Aorta (tissue), 4 donors: Measurements from ENCODE around the gene MRPL49. TPM values are rescaled to one million over a fixed set of nuclear protein-coding genes. Genes with fewer than 3 reads are reported as not detected.

Experiments used
- microRNA-seq, 2 donors: library from miRNA; unstranded; fragments of <30 nt; microRNA quantifications; one replicate each; pipeline ENCODE4 v1.2.0, GENCODE V29; 2020
- polyA plus RNA-seq, 2 donors: library from polyadenylated mRNA; stranded (reverse); fragments of 200-250 nt; gene quantifications; one replicate each; pipeline ENCODE4 v1.2.3, GENCODE V29; 2013
- total RNA-seq, 2 donors: library from RNA; stranded (reverse); fragmentation: NEBNext Ultra II Directional; extraction: Animal tissue kit (Norgen Biotek cat#: 25700); gene quantifications; one replicate each; pipeline ENCODE4 v1.2.1, GENCODE V29; 2021
- donor health status: healthy with polysubstance abuse.
- donor health status: Bipolar disorder and iron deficiency.
- donor health status: DM: no; HTN: no; CAD: no.
- donor health status: DM: yes; HTN: yes; CAD: no.

Gene MRPL49
- total and polyA plus RNA-seq, 4 donors = 35.0 to 52.2 (median 40.7) TPM

Small RNAs within 50 kb of the gene (microRNA-seq; reads per million reads assigned to microRNA genes)
- 0 reads per million in 2 donors for gene MIR6751

Other genes with a start within 250 kb of the MRPL49 start
- 100 to 1,000 TPM in 1 of 2 donors, 10 to 100 TPM in 1; 61.8 to 122 TPM for gene EHD1, start 243.7 kb upstream of the MRPL49 start, total RNA-seq
- gene EHD1, start 243.7 kb upstream of the MRPL49 start, polyA plus RNA-seq = 10 to 100 TPM; 14.4 to 28.8 TPM
- gene ATG2A, start 205.1 kb upstream of the MRPL49 start, total RNA-seq = 10 to 100 TPM; 19.6 to 20.6 TPM
- 10 to 100 TPM in 1 of 2 donors, 1 to 10 TPM in 1; 7.0 to 34.9 TPM for gene ATG2A, start 205.1 kb upstream of the MRPL49 start, polyA plus RNA-seq
- gene PPP2R5B, start 197.6 kb upstream of the MRPL49 start, total RNA-seq = 10 to 100 TPM; 32.7 to 36.8 TPM
- 10 to 100 TPM in 1 of 2 donors, 1 to 10 TPM in 1; 9.5 to 28.6 TPM for gene PPP2R5B, start 197.6 kb upstream of the MRPL49 start, polyA plus RNA-seq
- gene GPHA2, start 186.4 kb upstream of the MRPL49 start, total RNA-seq = not detected
- under 1 TPM in 1 of 2 donors, not detected in 1; 0.43 TPM for gene GPHA2, start 186.4 kb upstream of the MRPL49 start, polyA plus RNA-seq
- not detected for gene MAJIN, start 150.2 kb upstream of the MRPL49 start, total RNA-seq
- not detected for gene MAJIN, start 150.2 kb upstream of the MRPL49 start, polyA plus RNA-seq
- 1 to 10 TPM; 2.5 to 3.6 TPM for gene BATF2, start 125.3 kb upstream of the MRPL49 start, total RNA-seq
- gene BATF2, start 125.3 kb upstream of the MRPL49 start, polyA plus RNA-seq = 1 to 10 TPM; 1.4 to 1.9 TPM
- gene ARL2, start 108.2 kb upstream of the MRPL49 start, total RNA-seq = 10 to 100 TPM; 96.3 to 98.5 TPM
- 100 to 1,000 TPM; 151 to 175 TPM for gene ARL2, start 108.2 kb upstream of the MRPL49 start, polyA plus RNA-seq
- gene SNX15, start 94.9 kb upstream of the MRPL49 start, total RNA-seq = 10 to 100 TPM; 19.9 to 26.1 TPM
- 10 to 100 TPM; 21.7 to 26.2 TPM for gene SNX15, start 94.9 kb upstream of the MRPL49 start, polyA plus RNA-seq
- 1 to 10 TPM; 3.6 to 4.9 TPM for gene SAC3D1, start 81.1 kb upstream of the MRPL49 start, total RNA-seq
- 1 to 10 TPM; 5.4 to 7.5 TPM for gene SAC3D1, start 81.1 kb upstream of the MRPL49 start, polyA plus RNA-seq
- 10 to 100 TPM; 14.1 to 29.4 TPM for gene NAALADL1, start 63.8 kb upstream of the MRPL49 start, total RNA-seq
- 10 to 100 TPM; 25.8 to 45.9 TPM for gene NAALADL1, start 63.8 kb upstream of the MRPL49 start, polyA plus RNA-seq
- 1 to 10 TPM in 1 of 2 donors, under 1 TPM in 1; 0.81 to 1.0 TPM for gene CDCA5, start 38.3 kb upstream of the MRPL49 start, total RNA-seq
- 1 to 10 TPM in 1 of 2 donors, under 1 TPM in 1; 1.00 to 2.5 TPM for gene CDCA5, start 38.3 kb upstream of the MRPL49 start, polyA plus RNA-seq
- gene ZFPL1, start 38.1 kb upstream of the MRPL49 start, total RNA-seq = 10 to 100 TPM; 31.5 to 35.0 TPM
- 10 to 100 TPM; 24.9 to 69.9 TPM for gene ZFPL1, start 38.1 kb upstream of the MRPL49 start, polyA plus RNA-seq
- 100 to 1,000 TPM; 101 to 121 TPM for gene VPS51, start 26.1 kb upstream of the MRPL49 start, total RNA-seq
- 100 to 1,000 TPM in 1 of 2 donors, 10 to 100 TPM in 1; 73.0 to 191 TPM for gene VPS51, start 26.1 kb upstream of the MRPL49 start, polyA plus RNA-seq
- gene TM7SF2, start 10.4 kb upstream of the MRPL49 start, total RNA-seq = 1 to 10 TPM; 5.2 to 7.2 TPM
- gene TM7SF2, start 10.4 kb upstream of the MRPL49 start, polyA plus RNA-seq = 10 to 100 TPM in 1 of 2 donors, 1 to 10 TPM in 1; 4.0 to 11.8 TPM
- 1 to 10 TPM; 4.1 to 7.5 TPM for gene ZNHIT2, start 4.6 kb upstream of the MRPL49 start, total RNA-seq
- 10 to 100 TPM in 1 of 2 donors, 1 to 10 TPM in 1; 3.4 to 12.9 TPM for gene ZNHIT2, start 4.6 kb upstream of the MRPL49 start, polyA plus RNA-seq
- gene FAU, start 187 bp upstream of the MRPL49 start, total RNA-seq = 100 to 1,000 TPM; 674 to 804 TPM
- gene FAU, start 187 bp upstream of the MRPL49 start, polyA plus RNA-seq = 1,000 to 10,000 TPM; 1,037 to 1,172 TPM
- 10 to 100 TPM; 50.2 to 64.0 TPM for gene SYVN1, start 12.2 kb downstream of the MRPL49 start, total RNA-seq
- 10 to 100 TPM in 1 of 2 donors, 1 to 10 TPM in 1; 5.5 to 26.2 TPM for gene SYVN1, start 12.2 kb downstream of the MRPL49 start, polyA plus RNA-seq
- gene SPDYC, start 47.9 kb downstream of the MRPL49 start, total RNA-seq = not detected
- gene SPDYC, start 47.9 kb downstream of the MRPL49 start, polyA plus RNA-seq = not detected
- 100 to 1,000 TPM; 109 to 137 TPM for gene CAPN1, start 59.6 kb downstream of the MRPL49 start, total RNA-seq
- 10 to 100 TPM; 75.5 to 96.3 TPM for gene CAPN1, start 59.6 kb downstream of the MRPL49 start, polyA plus RNA-seq
- gene POLA2, start 139.6 kb downstream of the MRPL49 start, total RNA-seq = 1 to 10 TPM; 3.4 to 9.2 TPM
- gene POLA2, start 139.6 kb downstream of the MRPL49 start, polyA plus RNA-seq = 1 to 10 TPM; 3.0 to 4.1 TPM
- gene CDC42EP2, start 192.5 kb downstream of the MRPL49 start, total RNA-seq = 10 to 100 TPM; 16.2 to 20.9 TPM
- gene CDC42EP2, start 192.5 kb downstream of the MRPL49 start, polyA plus RNA-seq = 1 to 10 TPM; 2.3 to 3.5 TPM
- gene DPF2, start 211.5 kb downstream of the MRPL49 start, total RNA-seq = 10 to 100 TPM; 51.3 to 59.6 TPM
- 10 to 100 TPM; 16.4 to 41.1 TPM for gene DPF2, start 211.5 kb downstream of the MRPL49 start, polyA plus RNA-seq
- gene TIGD3, start 232.4 kb downstream of the MRPL49 start, total RNA-seq = under 1 TPM in 1 of 2 donors, not detected in 1; 0.16 TPM
- gene TIGD3, start 232.4 kb downstream of the MRPL49 start, polyA plus RNA-seq = under 1 TPM in 1 of 2 donors, not detected in 1; 0.88 TPM